NB4 (cell line): ENCODE results near the gene TEX14.

Experiments
- DNase-seq: peaks from one replicate; pipeline ENCODE4 v3.0.0; 2010; ENCODE audit warnings: low read depth
- H3K4me3 ChIP-seq: one replicate; pipeline ENCODE4 v1.5.1; 2011; ENCODE audit warnings: mild to moderate bottlenecking, low read depth, low read length, moderate library complexity
- CTCF ChIP-seq: IDR thresholded peaks from one replicate; pipeline ENCODE4 v1.5.1; 2012; ENCODE audit warnings: low read depth, low read length
- MAX ChIP-seq: IDR thresholded peaks from 2 replicates; pipeline ENCODE4 v1.6.1; 2011; ENCODE audit warnings: low read depth, low read length
- MYC ChIP-seq: IDR thresholded peaks from 2 replicates; pipeline ENCODE4 v1.6.1; 2011; ENCODE audit warnings: low read depth, low read length
- POLR2A ChIP-seq: IDR thresholded peaks from 2 replicates; pipeline ENCODE4 v1.6.1; 2011; ENCODE audit warnings: mild to moderate bottlenecking; ENCODE audit not compliant: insufficient read length; ENCODE audit errors: extremely low read depth

The TEX14 gene

GRCh38 chr17:58677194-58677880 lies 14.5 kb downstream of the TEX14 start:
- no peak for TF ChIP-seq POLR2A
- no peak for TF ChIP-seq MAX
- no peak for TF ChIP-seq MYC
- TF ChIP-seq CTCF: no peak
- no peak overlapping the region for H3K4me3 ChIP-seq
- DNase-seq: no peak

- H3K4me3 ChIP-seq: no peak overlapping the region
- TF ChIP-seq CTCF (no peak), MYC (no peak), POLR2A (no peak), MAX (no peak)
- DNase-seq: no peak
Measured at GRCh38 chr17:58671969-58672368, 19.9 kb downstream of the TEX14 start.

- TF ChIP-seq MAX: no peak
- TF ChIP-seq CTCF: no peak
- no peak for TF ChIP-seq MYC
- no peak for TF ChIP-seq POLR2A
- H3K4me3 ChIP-seq: no peak overlapping the region
- no peak for DNase-seq
Measured at GRCh38 chr17:58669853-58670252, 22.0 kb downstream of the TEX14 start.

- TF ChIP-seq MAX: no peak
- TF ChIP-seq POLR2A: no peak
- TF ChIP-seq CTCF: no peak
- TF ChIP-seq MYC: no peak
- H3K4me3 ChIP-seq: no peak overlapping the region
- DNase-seq: no peak
Measured at GRCh38 chr17:58668598-58668935, 23.3 kb downstream of the TEX14 start.

- H3K4me3 ChIP-seq: no peak overlapping the region
- DNase-seq: no peak
- no peak for TF ChIP-seq CTCF
- no peak for TF ChIP-seq MAX
- no peak for TF ChIP-seq MYC
- no peak for TF ChIP-seq POLR2A
Measured at GRCh38 chr17:58667934-58668597, 23.8 kb downstream of the TEX14 start.

GRCh38 chr17:58666858-58667267 lies 25.0 kb downstream of the TEX14 start:
- peak overlapping the region; percentile 43 for H3K4me3 ChIP-seq
- TF ChIP-seq POLR2A: no peak
- DNase-seq: peak; percentile 81
